K562 (cell line): ENCODE results near the gene HMX1. TPM values are rescaled to one million over a fixed set of nuclear protein-coding genes. Genes with fewer than 3 reads are reported as not detected.

ENCODE experiments used
- ADNP ChIP-seq: fragments of 200-800 bp; sonication (Bioruptor generic); IDR thresholded peaks from 2 replicates; pipeline ENCODE4 v1.6.1; 2016; ENCODE audit warnings: missing genetic modification characterization, missing compliant biosample characterization
- ILK ChIP-seq: fragments of 450-650 bp; IDR thresholded peaks from 2 replicates; pipeline ENCODE4 v1.6.1; 2016; ENCODE audit warnings: missing genetic modification characterization, low read depth, mild to moderate bottlenecking, missing compliant biosample characterization, moderate library complexity, borderline replicate concordance
- MYNN ChIP-seq, 2 experiments: sonication (generic); formaldehyde crosslinking in 1 of 2; IDR thresholded peaks; 2 replicates each; pipeline versions ENCODE4 v1.5.0 to v1.6.1; 2016 to 2020; ENCODE audit warnings: antibody characterized with exemption in 1 of 2, missing genetic modification reagents in 1 of 2
- PRPF4 ChIP-seq: fragments of 200-400 bp; formaldehyde crosslinking; IDR thresholded peaks from one replicate; pipeline ENCODE4 v1.6.1; 2017; ENCODE audit warnings: low read length, low read depth, mild to moderate bottlenecking; ENCODE audit not compliant: insufficient read depth, poor library complexity, severe bottlenecking
- ZNF589 ChIP-seq: fragments of 200-800 bp; sonication (Bioruptor generic); IDR thresholded peaks from 2 replicates; pipeline ENCODE4 v1.6.1; 2016; ENCODE audit warnings: low read depth, missing genetic modification characterization, missing compliant biosample characterization
- polyA plus RNA-seq, 8 experiments: library from polyadenylated mRNA; depleted of rRNA in 4 of 8; stranded (reverse) in 5 of 8; unstranded in 3 of 8; fragments of >200 nt; fragmentation: Nextera tagmentation in 2 of 8; fragmentation: Illumina TruSeq in 1 of 8; extraction: Ambion mirVana in 2 of 8; extraction: Trizol in 1 of 8; gene quantifications; 2 replicates each; pipeline versions ENCODE4 v1.2.1 to v1.2.3, GENCODE V29; 2011 to 2014; ENCODE audit warnings: inconsistent platforms in 1 of 8, missing spikeins in 1 of 8
- total RNA-seq, 7 experiments: library from RNA; depleted of rRNA in 6 of 7; stranded (reverse); fragments of >200 nt in 6 of 7; fragmentation: Illumina TruSeq in 2 of 7; extraction: Trizol in 2 of 7; gene quantifications; 2 replicates each; pipeline versions ENCODE4 v1.2.1 to v1.2.3, GENCODE V29; 2011 to 2021; ENCODE audit warnings: low replicate concordance in 1 of 7
- TF ChIP-seq, protein P1 (sequence below): fragments of 250-450 bp; sonication (Bioruptor Pico); IDR thresholded peaks from 2 replicates; pipeline ENCODE4 v1.8.0; 2022; ENCODE audit warnings: inconsistent platforms
- TF ChIP-seq, protein P2 (sequence below): fragments of 200-600 bp; sonication (generic); IDR thresholded peaks from one replicate; pipeline ENCODE4 v1.6.1; 2012; ENCODE audit warnings: mild to moderate bottlenecking, low read depth, low read length, inconsistent platforms

HMX1 gene
- total and polyA plus RNA-seq, 9 of the 15 experiments (the other 6 are each of a cell fraction or from before 2014, with no cell fraction given): not detected

DNA sequence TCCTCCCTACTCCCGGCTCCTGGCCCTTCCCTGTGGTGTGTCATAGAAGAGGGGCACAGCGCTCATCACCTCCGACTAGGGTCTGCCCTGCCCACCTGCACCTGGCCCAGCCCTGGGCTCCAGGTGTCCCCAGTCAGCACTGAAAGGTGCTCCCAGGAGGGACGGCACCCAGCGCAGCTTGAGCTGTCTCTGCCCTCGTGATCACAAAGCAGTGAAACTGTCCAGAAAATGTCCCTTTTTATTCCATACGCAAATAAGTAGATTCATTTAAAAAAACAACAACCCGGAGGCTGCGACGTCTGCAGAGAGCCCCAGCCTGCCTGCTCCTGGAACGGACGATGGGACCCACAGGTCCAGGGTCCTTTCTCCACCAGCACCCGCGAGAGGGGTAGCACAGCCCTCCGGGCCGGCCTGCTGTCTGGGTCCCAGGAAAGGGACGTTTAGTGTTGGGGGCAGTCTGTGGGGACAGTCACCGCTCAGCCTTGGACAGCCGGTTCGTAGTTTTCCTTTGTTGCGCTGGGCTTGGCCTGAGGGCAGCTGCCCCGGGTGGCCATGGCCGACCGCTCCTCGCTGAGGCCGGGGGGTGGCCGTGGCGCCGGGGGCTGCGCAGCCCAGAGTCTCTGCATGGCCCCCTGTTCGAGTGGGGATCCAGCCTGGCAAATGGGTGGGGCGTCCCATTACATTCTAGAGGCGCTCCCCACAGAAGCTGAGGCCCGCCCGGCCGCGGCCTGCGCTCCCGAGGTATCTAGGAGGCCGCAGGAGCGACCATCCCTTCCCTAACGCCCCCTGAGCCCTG lies 4.6 kb downstream of the HMX1 start (continued):
- TF ChIP-seq, protein P1, sequence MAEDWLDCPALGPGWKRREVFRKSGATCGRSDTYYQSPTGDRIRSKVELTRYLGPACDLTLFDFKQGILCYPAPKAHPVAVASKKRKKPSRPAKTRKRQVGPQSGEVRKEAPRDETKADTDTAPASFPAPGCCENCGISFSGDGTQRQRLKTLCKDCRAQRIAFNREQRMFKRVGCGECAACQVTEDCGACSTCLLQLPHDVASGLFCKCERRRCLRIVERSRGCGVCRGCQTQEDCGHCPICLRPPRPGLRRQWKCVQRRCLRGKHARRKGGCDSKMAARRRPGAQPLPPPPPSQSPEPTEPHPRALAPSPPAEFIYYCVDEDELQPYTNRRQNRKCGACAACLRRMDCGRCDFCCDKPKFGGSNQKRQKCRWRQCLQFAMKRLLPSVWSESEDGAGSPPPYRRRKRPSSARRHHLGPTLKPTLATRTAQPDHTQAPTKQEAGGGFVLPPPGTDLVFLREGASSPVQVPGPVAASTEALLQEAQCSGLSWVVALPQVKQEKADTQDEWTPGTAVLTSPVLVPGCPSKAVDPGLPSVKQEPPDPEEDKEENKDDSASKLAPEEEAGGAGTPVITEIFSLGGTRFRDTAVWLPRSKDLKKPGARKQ (CRISPR knock-in tag): no peak
- TF ChIP-seq ZNF589 (no peak), MYNN (IDR thresholded peaks at IDR 0.05) (no peak), MYNN (CRISPR knock-in tag; IDR thresholded peaks at IDR 0.05) (no peak), ADNP (no peak), PRPF4 (no peak), ILK (tag) (no peak)
- TF ChIP-seq, protein P2, sequence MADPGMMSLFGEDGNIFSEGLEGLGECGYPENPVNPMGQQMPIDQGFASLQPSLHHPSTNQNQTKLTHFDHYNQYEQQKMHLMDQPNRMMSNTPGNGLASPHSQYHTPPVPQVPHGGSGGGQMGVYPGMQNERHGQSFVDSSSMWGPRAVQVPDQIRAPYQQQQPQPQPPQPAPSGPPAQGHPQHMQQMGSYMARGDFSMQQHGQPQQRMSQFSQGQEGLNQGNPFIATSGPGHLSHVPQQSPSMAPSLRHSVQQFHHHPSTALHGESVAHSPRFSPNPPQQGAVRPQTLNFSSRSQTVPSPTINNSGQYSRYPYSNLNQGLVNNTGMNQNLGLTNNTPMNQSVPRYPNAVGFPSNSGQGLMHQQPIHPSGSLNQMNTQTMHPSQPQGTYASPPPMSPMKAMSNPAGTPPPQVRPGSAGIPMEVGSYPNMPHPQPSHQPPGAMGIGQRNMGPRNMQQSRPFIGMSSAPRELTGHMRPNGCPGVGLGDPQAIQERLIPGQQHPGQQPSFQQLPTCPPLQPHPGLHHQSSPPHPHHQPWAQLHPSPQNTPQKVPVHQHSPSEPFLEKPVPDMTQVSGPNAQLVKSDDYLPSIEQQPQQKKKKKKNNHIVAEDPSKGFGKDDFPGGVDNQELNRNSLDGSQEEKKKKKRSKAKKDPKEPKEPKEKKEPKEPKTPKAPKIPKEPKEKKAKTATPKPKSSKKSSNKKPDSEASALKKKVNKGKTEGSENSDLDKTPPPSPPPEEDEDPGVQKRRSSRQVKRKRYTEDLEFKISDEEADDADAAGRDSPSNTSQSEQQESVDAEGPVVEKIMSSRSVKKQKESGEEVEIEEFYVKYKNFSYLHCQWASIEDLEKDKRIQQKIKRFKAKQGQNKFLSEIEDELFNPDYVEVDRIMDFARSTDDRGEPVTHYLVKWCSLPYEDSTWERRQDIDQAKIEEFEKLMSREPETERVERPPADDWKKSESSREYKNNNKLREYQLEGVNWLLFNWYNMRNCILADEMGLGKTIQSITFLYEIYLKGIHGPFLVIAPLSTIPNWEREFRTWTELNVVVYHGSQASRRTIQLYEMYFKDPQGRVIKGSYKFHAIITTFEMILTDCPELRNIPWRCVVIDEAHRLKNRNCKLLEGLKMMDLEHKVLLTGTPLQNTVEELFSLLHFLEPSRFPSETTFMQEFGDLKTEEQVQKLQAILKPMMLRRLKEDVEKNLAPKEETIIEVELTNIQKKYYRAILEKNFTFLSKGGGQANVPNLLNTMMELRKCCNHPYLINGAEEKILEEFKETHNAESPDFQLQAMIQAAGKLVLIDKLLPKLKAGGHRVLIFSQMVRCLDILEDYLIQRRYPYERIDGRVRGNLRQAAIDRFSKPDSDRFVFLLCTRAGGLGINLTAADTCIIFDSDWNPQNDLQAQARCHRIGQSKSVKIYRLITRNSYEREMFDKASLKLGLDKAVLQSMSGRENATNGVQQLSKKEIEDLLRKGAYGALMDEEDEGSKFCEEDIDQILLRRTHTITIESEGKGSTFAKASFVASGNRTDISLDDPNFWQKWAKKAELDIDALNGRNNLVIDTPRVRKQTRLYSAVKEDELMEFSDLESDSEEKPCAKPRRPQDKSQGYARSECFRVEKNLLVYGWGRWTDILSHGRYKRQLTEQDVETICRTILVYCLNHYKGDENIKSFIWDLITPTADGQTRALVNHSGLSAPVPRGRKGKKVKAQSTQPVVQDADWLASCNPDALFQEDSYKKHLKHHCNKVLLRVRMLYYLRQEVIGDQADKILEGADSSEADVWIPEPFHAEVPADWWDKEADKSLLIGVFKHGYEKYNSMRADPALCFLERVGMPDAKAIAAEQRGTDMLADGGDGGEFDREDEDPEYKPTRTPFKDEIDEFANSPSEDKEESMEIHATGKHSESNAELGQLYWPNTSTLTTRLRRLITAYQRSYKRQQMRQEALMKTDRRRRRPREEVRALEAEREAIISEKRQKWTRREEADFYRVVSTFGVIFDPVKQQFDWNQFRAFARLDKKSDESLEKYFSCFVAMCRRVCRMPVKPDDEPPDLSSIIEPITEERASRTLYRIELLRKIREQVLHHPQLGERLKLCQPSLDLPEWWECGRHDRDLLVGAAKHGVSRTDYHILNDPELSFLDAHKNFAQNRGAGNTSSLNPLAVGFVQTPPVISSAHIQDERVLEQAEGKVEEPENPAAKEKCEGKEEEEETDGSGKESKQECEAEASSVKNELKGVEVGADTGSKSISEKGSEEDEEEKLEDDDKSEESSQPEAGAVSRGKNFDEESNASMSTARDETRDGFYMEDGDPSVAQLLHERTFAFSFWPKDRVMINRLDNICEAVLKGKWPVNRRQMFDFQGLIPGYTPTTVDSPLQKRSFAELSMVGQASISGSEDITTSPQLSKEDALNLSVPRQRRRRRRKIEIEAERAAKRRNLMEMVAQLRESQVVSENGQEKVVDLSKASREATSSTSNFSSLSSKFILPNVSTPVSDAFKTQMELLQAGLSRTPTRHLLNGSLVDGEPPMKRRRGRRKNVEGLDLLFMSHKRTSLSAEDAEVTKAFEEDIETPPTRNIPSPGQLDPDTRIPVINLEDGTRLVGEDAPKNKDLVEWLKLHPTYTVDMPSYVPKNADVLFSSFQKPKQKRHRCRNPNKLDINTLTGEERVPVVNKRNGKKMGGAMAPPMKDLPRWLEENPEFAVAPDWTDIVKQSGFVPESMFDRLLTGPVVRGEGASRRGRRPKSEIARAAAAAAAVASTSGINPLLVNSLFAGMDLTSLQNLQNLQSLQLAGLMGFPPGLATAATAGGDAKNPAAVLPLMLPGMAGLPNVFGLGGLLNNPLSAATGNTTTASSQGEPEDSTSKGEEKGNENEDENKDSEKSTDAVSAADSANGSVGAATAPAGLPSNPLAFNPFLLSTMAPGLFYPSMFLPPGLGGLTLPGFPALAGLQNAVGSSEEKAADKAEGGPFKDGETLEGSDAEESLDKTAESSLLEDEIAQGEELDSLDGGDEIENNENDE: no peak
